GM18517 (cell line): ENCODE data around the gene PPFIA1.
A peak's percentile ranks its signal among the peaks of the same experiment; 100 is the strongest.
"Not testable (repeated sequence)": the region's sequence is repeated elsewhere in the genome, so short reads cannot be mapped to it uniquely, and the experiment has no call there.

Experiments
- ATAC-seq: cut with Tn5 transposase; IDR thresholded peaks from one replicate; pipeline ENCODE4 v1.9.1; 2021; ENCODE audit warnings: mild to moderate bottlenecking, moderate library complexity; ENCODE audit not compliant: unreplicated experiment

Gene PPFIA1

GRCh38 chr11:70250876-70251658 is 19.4 kb upstream of the PPFIA1 start:
- ATAC-seq, result no peak

- no peak for ATAC-seq
These were observed 18.7 kb upstream of the PPFIA1 start for GRCh38 chr11:70251659-70252321.

- no peak for ATAC-seq
These were observed 17.6 kb upstream of the PPFIA1 start for GRCh38 chr11:70252844-70253243.

- no peak for ATAC-seq
These were observed 14.9 kb upstream of the PPFIA1 start for GRCh38 chr11:70255477-70256116.

- ATAC-seq, result not testable (repeated sequence)
These were observed 11.4 kb upstream of the PPFIA1 start for GRCh38 chr11:70259077-70259476.

GRCh38 chr11:70262951-70263350 is 7.5 kb upstream of the PPFIA1 start:
- no peak for ATAC-seq

- no peak for ATAC-seq
These were observed 7.1 kb upstream of the PPFIA1 start for GRCh38 chr11:70263363-70263762.

GRCh38 chr11:70265341-70265740 is 5.1 kb upstream of the PPFIA1 start:
- no peak for ATAC-seq

GRCh38 chr11:70267405-70267950 is 3.0 kb upstream of the PPFIA1 start:
- ATAC-seq, result no peak

GRCh38 chr11:70268526-70268925 is 2.0 kb upstream of the PPFIA1 start:
- ATAC-seq, result no peak

GRCh38 chr11:70270877-70271648 is 573 bp downstream of the PPFIA1 start:
- peak; percentile 28 for ATAC-seq

GRCh38 chr11:70271649-70271953 is 1.1 kb downstream of the PPFIA1 start:
- ATAC-seq, result no peak

GRCh38 chr11:70272009-70272408 is 1.5 kb downstream of the PPFIA1 start:
- ATAC-seq, result no peak

GRCh38 chr11:70278994-70279393 is 8.5 kb downstream of the PPFIA1 start:
- no peak for ATAC-seq

- ATAC-seq, result no peak
These were observed 10.7 kb downstream of the PPFIA1 start for GRCh38 chr11:70281156-70281609.

GRCh38 chr11:70282012-70282411 is 11.5 kb downstream of the PPFIA1 start:
- ATAC-seq, result no peak

GRCh38 chr11:70288721-70289120 is 18.2 kb downstream of the PPFIA1 start:
- ATAC-seq, result no peak

GRCh38 chr11:70289582-70289981 is 19.1 kb downstream of the PPFIA1 start:
- ATAC-seq, result no peak

- no peak for ATAC-seq
These were observed 20.0 kb downstream of the PPFIA1 start for GRCh38 chr11:70290361-70291065.

GRCh38 chr11:70292166-70292565 is 21.7 kb downstream of the PPFIA1 start:
- no peak for ATAC-seq
